HG03060 (cell line): ENCODE results near the gene AHCY.
"Not testable (repeated sequence)": the region's sequence is repeated elsewhere in the genome, so short reads cannot be mapped to it uniquely, and the experiment has no call there.

Source experiments
- ATAC-seq: cut with Tn5 transposase; IDR thresholded peaks from one replicate; pipeline ENCODE4 v1.9.1; 2021; ENCODE audit warnings: low read depth, moderate number of reproducible peaks; ENCODE audit not compliant: unreplicated experiment

AHCY gene

DNA sequence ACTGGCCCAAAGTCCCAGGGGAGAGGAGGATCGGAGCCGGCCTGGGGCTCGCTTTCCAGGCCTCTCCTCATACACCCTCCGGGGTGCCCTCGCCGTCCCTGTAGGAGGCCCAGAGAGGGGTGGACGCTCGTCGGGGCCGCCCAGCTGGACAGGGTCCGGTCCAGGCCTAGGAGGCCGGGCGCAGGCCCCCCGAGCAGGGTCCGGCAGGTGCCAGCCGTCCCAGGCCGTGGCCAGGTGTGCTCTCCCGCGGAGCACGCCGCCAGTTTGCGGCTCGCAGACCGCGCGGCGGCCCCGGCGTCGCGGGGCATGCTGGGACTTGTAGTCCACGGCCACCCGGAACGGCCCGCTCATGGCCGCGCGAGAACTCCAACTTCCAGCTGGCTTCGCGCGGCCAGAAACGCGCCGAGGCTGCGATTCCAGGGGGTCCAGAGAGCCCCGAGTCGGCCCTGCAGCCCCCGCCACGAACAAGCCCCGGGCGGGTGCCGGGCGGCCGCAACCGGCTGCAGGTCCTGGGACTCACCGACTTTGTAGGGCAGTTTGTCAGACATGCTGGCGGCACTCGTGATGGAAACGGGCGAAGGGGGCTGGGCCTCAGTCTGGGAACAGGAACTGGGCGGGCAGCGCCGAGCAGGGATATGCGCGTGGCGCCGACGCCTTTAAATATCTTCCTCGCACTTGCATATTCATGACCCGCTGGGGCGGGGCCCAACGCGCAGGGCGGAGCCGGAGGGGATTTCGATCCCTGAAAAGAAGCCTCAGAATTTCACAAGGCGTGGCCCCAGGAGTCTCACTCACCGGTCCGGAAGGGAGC is at the start of gene AHCY:
Gene AHCY, minus strand, starts transcription at position 633 of the 811 bp plus-strand sequence. Its CDS starts 85 bp downstream, at position 548.
- peak; percentile 86 for ATAC-seq

DNA sequence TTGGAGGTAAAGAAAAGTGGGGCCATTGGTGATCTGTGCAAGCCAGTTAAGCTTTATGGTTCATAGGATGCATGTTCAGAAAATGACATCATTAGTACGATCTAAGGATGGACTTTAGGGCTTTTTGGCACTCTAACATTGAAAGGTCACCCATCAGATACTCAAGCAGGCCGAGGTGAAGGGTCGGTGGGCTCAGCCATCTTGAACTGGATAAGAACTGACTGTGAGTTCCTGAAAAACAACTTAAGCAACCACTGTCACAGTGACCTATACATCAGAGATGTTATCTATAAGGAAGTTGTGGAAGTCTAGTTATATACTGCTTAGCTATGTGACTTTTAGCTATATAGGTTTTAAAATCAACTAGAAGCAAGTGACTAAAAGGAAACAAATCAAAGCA is 46.9 kb upstream of the AHCY start:
- no peak for ATAC-seq

GRCh38 chr20:34347571-34347970 is 44.4 kb upstream of the AHCY start:
- ATAC-seq = no peak

DNA sequence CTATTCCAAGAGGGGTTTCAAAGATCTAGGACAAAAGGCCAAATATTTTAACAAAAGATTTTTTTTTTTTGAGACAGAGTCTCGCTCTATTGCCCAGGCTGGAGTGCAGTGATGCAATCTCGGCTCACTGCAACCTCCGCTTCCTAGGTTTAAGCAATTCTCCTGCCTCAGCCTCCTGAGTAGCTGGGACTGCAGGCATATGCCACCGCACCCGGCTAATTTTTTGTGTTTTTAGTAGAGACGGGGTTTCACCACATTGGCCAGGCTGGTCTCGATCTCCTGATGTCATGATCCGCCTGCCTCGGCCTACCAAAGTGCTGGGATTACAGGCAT is 43.3 kb upstream of the AHCY start:
- not testable (repeated sequence) for ATAC-seq

- ATAC-seq = not testable (repeated sequence)
Observed at GRCh38 chr20:34345839-34346532, 42.8 kb upstream of the AHCY start.

DNA sequence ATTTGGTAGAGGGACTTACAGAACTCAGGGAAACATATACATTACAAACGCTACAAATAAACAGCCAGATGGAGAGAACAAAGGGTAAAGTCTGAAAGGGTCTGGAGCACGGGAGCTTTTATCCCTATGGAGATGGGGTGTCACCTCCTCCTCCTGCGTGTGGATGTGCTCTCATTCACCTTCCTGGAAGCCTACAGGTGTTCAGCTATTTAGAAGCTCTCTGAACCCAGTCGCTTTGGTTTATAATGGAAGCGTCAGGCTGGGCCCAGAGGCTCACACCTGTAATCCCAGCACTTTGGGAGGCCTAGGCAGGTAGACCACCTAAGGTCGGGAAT is 42.2 kb upstream of the AHCY start:
- ATAC-seq = no peak

DNA sequence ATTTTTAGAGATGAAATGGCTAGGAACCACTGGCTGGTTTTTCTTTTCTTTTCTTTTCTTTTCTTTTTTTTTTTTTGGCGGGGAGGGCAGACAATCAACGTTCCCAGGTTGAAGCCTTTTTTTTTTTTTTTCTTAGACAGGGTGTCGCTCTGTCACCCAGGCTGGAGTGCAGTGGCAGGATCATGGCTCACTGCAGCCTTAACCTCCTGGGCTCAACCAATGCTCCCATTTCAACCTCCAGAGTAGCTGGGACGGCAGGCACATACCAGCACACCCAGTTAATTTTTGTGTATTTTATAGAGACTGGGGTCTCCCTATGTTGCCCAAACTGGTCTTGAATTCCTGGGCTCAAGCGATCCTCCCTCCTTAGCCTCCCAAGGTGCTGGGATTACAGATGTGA is 41.1 kb upstream of the AHCY start:
- ATAC-seq = no peak

DNA sequence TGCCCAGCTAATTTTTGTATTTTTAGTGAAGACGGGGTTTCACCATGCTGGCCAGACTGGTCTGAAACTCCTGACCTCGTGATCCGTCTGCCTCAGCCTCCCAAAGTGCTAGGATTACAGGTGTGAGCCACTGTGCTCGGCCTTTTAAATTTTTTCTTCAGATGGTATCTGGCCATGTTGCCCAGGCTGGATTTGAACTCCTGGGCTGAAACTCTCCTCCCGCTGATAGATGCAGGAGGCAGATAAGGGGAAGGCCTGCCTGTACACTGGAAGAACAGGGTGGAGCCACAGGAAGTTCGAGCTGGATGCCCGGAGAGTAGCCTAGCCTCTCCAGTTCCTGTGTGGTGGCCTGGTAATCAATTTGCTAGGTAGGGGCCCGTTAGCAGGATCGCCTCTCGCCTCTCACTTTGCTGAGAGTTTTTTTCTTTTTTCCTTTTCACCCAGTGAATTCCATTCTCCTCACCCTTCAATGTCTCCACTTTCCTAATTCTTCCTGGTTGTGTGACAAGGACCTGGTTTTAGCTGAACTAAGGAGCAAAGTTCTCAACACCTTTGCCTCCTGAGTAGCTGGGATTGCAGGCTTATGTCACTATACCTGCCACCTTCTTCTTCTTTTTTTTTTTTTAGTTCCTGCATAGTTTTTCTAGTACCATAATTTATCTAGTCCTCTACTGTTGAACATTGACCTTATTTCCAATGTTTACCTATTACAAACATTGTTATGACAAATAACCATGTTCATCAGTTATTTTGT is 40.5 kb upstream of the AHCY start:
- ATAC-seq = no peak

- not testable (repeated sequence) for ATAC-seq
Observed at GRCh38 chr20:34341199-34341598, 38.0 kb upstream of the AHCY start.

- not testable (repeated sequence) for ATAC-seq
Observed at GRCh38 chr20:34340726-34341125, 37.6 kb upstream of the AHCY start.

- ATAC-seq = no peak
Observed at GRCh38 chr20:34337982-34338726, 35.0 kb upstream of the AHCY start.

DNA sequence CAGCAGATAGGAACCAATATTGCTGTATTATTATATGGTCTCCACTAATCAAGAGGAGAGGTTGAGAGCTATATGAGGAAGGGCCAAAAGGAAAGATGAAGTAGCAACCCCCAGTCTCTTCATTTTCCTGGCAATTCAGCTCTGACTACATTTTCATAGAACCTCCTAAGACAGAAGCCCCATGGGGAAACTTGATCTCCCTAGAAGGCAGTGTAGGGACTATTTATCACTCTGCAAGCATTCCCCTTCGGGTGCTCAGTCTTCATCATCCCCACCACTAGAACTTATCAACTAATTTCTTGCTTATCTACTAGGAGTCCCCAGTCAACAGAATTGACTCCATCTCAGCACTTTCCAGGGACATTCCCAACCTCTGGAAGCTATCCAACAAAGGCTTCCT is 34.4 kb upstream of the AHCY start:
- ATAC-seq = no peak

- no peak for ATAC-seq
Observed at GRCh38 chr20:34334654-34335407, 31.7 kb upstream of the AHCY start.

GRCh38 chr20:34333786-34334185 is 30.6 kb upstream of the AHCY start:
- no peak for ATAC-seq

DNA sequence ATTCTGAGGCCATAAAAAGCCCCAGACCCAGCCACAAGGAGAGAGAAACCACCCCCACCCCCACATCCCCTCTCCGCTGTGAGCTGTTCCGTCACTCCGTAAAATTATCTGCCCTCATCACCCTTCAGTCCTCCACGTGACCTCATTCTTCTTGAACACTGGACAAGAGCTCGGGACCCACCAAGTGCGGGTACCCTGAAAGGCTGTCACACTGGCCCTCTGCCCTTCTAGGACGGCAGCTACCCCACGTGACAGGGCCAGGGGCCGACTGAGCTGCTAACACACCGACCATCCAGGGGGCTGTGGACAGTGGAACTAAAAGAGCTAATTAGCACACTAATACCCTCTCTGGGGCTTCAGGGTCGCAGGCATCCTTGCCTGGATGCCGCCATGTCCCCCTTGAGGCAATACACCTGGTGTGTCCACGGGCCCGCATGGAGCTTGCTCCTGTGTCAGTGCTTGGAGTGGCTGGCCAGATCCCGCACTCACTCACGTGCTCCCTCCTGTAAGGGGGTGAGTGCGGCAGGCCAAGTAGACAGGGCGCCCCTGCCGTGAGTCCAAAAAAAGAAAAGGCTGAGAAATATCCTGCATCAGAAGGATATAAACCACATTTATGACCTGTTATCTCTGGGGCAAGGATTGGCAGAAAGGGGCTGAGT is 29.2 kb upstream of the AHCY start:
- ATAC-seq = no peak

GRCh38 chr20:34331838-34332237 is 28.7 kb upstream of the AHCY start:
- no peak for ATAC-seq

DNA sequence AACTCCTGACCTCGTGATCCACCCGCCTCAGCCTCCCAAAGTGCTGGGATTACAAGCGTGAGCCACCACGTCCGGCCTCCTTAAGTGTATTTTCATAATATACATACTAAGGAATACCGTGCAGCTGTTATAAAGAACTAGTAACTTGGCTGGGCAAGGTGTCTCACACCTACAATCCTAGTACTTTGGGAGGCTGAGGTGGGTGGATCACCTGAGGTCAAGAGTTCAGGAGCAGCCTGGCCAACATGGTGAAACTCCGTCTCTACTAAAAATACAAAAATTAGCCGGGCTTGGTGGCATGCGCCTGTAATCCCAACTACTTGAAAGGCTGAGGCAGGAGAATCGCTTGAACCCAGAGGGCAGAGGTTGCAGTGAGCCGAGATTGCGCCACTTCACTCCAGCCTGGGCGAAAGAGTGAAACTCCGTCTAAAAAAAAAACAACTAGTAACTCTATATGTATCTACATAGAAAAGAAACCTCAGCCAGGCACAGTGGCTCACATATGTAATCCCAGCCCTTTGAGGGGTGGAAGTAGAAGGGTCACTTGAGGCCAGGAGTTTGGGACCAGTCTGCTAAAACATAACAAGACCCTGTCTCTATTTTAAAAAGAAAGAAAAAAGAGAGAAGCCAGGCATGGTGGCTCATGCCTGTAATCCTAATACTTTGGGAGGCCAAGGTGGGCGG is 27.8 kb upstream of the AHCY start:
- not testable (repeated sequence) for ATAC-seq

- ATAC-seq = no peak
Observed at GRCh38 chr20:34328928-34329677, 25.9 kb upstream of the AHCY start.
